Muscle layer of duodenum (tissue), 2 donors: ENCODE results near the gene GPR137B.

Source experiments
- H3K27ac ChIP-seq: one replicate; pipeline ENCODE4 v1.7.0; 2013; ENCODE audit warnings: mild to moderate bottlenecking, low read length
- H3K27me3 ChIP-seq: one replicate; pipeline ENCODE4 v1.7.0; 2013; ENCODE audit warnings: low read depth, mild to moderate bottlenecking, control low read depth, low read length
- H3K36me3 ChIP-seq, 2 donors: one replicate each; pipeline ENCODE4 v1.7.0; 2013; ENCODE audit warnings: low read length in 2 of 2, control low read depth in 1 of 2, mild to moderate bottlenecking in 1 of 2; ENCODE audit not compliant: insufficient read depth in 2 of 2, control insufficient read depth in 1 of 2
- H3K4me1 ChIP-seq, 2 donors: one replicate each; pipeline ENCODE4 v1.7.0; 2013; ENCODE audit warnings: low read length in 2 of 2, mild to moderate bottlenecking in 2 of 2, control low read depth in 1 of 2, moderate library complexity in 1 of 2; ENCODE audit not compliant: insufficient read depth in 2 of 2, control insufficient read depth in 1 of 2
- H3K4me3 ChIP-seq, 2 donors: one replicate each; pipeline ENCODE4 v1.7.0; 2013; ENCODE audit warnings: low read length in 2 of 2, low read depth in 1 of 2, mild to moderate bottlenecking in 1 of 2
- H3K9me3 ChIP-seq, 2 donors: one replicate each; pipeline ENCODE4 v1.7.0; 2013; ENCODE audit warnings: low read length in 2 of 2, control low read depth in 1 of 2, mild to moderate bottlenecking in 1 of 2; ENCODE audit not compliant: control insufficient read depth in 1 of 2
- donor health status: healthy.

Gene GPR137B

GRCh38 chr1:236119943-236120484 lies 22.3 kb upstream of the GPR137B start:
- no peaks in the 10 kb centered on the region for H3K9me3 ChIP-seq
- H3K27ac ChIP-seq = no peak overlapping the region
- H3K27me3 ChIP-seq = no peaks in the 10 kb centered on the region
- H3K4me1 ChIP-seq = no peaks in the 10 kb centered on the region
- H3K4me3 ChIP-seq = no peak overlapping the region
- H3K36me3 ChIP-seq = no peaks in the 10 kb centered on the region

DNA sequence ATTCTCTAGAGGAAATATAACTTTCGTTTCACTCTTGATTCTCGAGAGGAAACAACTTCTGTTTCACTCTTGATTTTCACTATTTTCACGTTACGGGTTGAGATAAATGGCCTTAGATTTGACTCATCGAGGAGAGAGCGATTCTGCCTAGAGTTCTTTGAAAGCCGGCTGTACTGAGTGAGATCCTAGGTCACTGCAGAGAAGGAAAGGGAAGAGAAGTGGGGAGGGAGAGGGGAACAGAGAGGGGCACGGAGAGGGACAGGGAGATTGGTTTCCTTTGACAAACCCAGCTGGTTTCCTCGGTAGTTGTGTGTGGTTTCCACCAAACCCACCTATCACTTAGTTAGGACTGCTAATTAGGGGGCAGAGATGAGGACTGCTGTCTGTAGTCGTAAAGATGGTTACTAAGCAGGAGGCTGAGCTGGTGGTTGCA lies 21.6 kb upstream of the GPR137B start:
- Histone ChIP-seq H3K4me1 (no peaks in the 10 kb centered on the region), H3K36me3 (no peaks in the 10 kb centered on the region), H3K4me3 (no peak overlapping the region), H3K9me3 (no peaks in the 10 kb centered on the region), H3K27me3 (no peaks in the 10 kb centered on the region), H3K27ac (no peak overlapping the region)

- Histone ChIP-seq H3K36me3 (no peaks in the 10 kb centered on the region), H3K4me3 (no peak overlapping the region), H3K27ac (no peak overlapping the region), H3K4me1 (no peaks in the 10 kb centered on the region), H3K27me3 (no peaks in the 10 kb centered on the region), H3K9me3 (no peaks in the 10 kb centered on the region)
These were observed 20.2 kb upstream of the GPR137B start for GRCh38 chr1:236122176-236122575.

DNA sequence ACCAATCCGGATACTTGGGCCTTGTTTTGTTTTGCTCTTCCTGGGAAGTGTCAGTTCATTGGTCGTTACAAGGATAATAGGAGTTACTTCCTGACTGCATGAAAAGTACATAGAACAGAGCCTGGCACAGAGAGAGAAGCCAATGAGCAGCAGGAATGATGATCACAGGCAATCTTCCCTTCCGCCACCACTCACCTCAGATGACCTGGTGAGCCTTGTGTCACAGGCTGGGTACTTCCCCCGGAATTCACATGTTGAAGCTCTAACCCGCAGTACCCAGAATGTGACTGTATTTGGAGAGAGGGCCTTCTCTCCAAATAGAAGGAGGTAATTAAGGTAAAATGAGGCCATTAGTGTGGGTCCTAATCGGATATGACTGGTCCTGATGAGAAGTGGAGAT lies 18.8 kb upstream of the GPR137B start:
- no peaks in the 10 kb centered on the region for H3K4me1 ChIP-seq
- H3K27me3 ChIP-seq = no peaks in the 10 kb centered on the region
- H3K27ac ChIP-seq = no peak overlapping the region

GRCh38 chr1:236124965-236125364 lies 17.4 kb upstream of the GPR137B start:
- H3K27ac ChIP-seq = no peak overlapping the region
- H3K27me3 ChIP-seq = no peaks in the 10 kb centered on the region
- no peak overlapping the region for H3K4me3 ChIP-seq
- no peaks in the 10 kb centered on the region for H3K9me3 ChIP-seq
- no peaks in the 10 kb centered on the region for H3K4me1 ChIP-seq
- no peaks in the 10 kb centered on the region for H3K36me3 ChIP-seq

More for the DNA sequence above, 18.8 kb upstream of the GPR137B start:
- H3K9me3 ChIP-seq = no peaks in the 10 kb centered on the region
- H3K36me3 ChIP-seq = no peaks in the 10 kb centered on the region
- H3K4me3 ChIP-seq = no peak overlapping the region

GRCh38 chr1:236127045-236127444 lies 15.3 kb upstream of the GPR137B start:
- H3K4me1 ChIP-seq = no peaks in the 10 kb centered on the region
- H3K9me3 ChIP-seq = no peaks in the 10 kb centered on the region
- no peaks in the 10 kb centered on the region for H3K27me3 ChIP-seq
- H3K4me3 ChIP-seq = no peak overlapping the region
- H3K27ac ChIP-seq = no peak overlapping the region
- H3K36me3 ChIP-seq = no peaks in the 10 kb centered on the region

DNA sequence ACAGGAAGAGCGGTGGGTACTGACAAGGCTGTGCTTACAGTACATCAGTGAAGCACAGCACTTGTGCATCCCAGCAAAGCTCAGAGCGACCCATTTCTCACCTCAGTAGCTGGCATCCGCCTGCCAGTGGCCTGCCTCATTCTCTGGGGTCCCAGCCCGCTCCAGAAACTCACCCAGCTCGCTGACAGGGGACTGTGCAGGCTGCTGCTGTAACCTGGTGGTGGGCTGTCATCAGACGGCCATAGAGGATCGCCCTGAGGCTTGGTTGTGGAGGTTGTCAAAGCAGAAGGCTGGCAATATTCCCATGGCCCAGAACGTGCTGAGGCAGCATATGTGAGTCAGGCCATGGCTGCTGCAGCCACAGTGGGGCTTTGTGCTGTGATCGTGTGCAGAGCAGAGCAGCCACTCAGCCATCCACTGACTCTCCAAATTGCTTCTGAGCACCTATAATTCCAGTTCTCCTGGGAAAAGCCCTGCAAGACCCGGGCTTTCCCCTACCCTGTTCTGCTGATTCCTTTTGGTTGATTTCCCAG lies 13.6 kb upstream of the GPR137B start:
- H3K4me1 ChIP-seq = no peaks in the 10 kb centered on the region

DNA sequence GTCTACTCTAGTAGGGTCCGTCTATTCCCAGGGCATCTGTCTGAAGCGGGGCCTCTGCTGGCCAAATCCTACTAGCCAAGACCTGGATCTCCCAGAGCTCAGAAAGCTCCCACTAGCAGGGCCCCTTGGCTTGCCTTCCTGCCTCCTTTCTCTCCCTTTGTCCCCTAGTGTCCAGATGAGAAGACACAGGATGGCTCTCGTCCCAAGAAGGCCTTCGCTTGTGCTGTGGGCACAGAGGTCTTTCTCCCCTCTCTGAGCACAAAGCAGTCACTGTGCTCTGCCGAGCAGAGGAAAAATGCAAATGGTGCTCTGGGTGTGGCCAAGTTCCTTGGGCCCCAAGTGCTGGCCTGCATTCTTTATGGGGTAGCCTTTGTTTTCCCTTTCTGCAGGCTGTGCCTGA lies 13.0 kb upstream of the GPR137B start:
- Histone ChIP-seq H3K9me3 (peaks cover 0 to 3% of the 10 kb centered on the region in 2 donors), H3K4me1 (no peaks in the 10 kb centered on the region), H3K27me3 (no peaks in the 10 kb centered on the region), H3K4me3 (no peak overlapping the region), H3K27ac (no peak overlapping the region), H3K36me3 (no peaks in the 10 kb centered on the region)

More for the DNA sequence above, 13.6 kb upstream of the GPR137B start:
- peaks cover 0 to 2% of the 10 kb centered on the region in 2 donors for H3K9me3 ChIP-seq
- no peak overlapping the region for H3K4me3 ChIP-seq
- no peak overlapping the region for H3K27ac ChIP-seq
- H3K36me3 ChIP-seq = no peaks in the 10 kb centered on the region
- H3K27me3 ChIP-seq = no peaks in the 10 kb centered on the region

- Histone ChIP-seq H3K27me3 (no peaks in the 10 kb centered on the region), H3K4me3 (no peak overlapping the region), H3K9me3 (peaks cover 0 to 3% of the 10 kb centered on the region in 2 donors), H3K27ac (no peak overlapping the region), H3K36me3 (no peaks in the 10 kb centered on the region), H3K4me1 (no peaks in the 10 kb centered on the region)
These were observed 12.0 kb upstream of the GPR137B start for GRCh38 chr1:236130372-236130771.

GRCh38 chr1:236131916-236132315 lies 10.4 kb upstream of the GPR137B start:
- Histone ChIP-seq H3K27ac (no peak overlapping the region), H3K9me3 (peaks cover 0 to 3% of the 10 kb centered on the region in 2 donors), H3K4me3 (no peak overlapping the region)

GRCh38 chr1:236132420-236133046 lies 9.8 kb upstream of the GPR137B start:
- H3K4me3 ChIP-seq = no peak overlapping the region
- H3K27me3 ChIP-seq = no peaks in the 10 kb centered on the region
- H3K4me1 ChIP-seq = no peaks in the 10 kb centered on the region
- peaks cover 0 to 3% of the 10 kb centered on the region in 2 donors for H3K9me3 ChIP-seq
- no peaks in the 10 kb centered on the region for H3K36me3 ChIP-seq
- no peak overlapping the region for H3K27ac ChIP-seq

More at GRCh38 chr1:236131916-236132315, 10.4 kb upstream of the GPR137B start:
- no peaks in the 10 kb centered on the region for H3K27me3 ChIP-seq
- no peaks in the 10 kb centered on the region for H3K4me1 ChIP-seq
- no peaks in the 10 kb centered on the region for H3K36me3 ChIP-seq
